PC-9 (cell line): ENCODE data around the gene PRIM1. TPM values are rescaled to one million over a fixed set of nuclear protein-coding genes. Genes with fewer than 3 reads are reported as not detected.

Experiments
- BruUV-seq: library from RNA; stranded (reverse); fragments of 400-500 nt; replicated peaks from 2 replicates; lab custom pipeline; 2021; lab: Mats Ljungman, UMichigan
- CTCF ChIA-PET: fragments of 300-600 bp; sonication (Branson Sonifier 250); formaldehyde crosslinking; loops from one replicate; lab custom pipeline; 2022; ENCODE audit warnings: antibody characterized with exemption; lab: Charles Lee
- POLR2A ChIA-PET: fragments of 300-600 bp; sonication (Branson Sonifier 250); formaldehyde crosslinking; loops from one replicate; lab custom pipeline; 2022; ENCODE audit warnings: antibody characterized with exemption; ENCODE audit not compliant: unreplicated experiment; lab: Charles Lee
- DNase-seq, 2 experiments: peaks; one replicate each; pipeline versions ENCODE4 v3.0.0 to v3.0.0-alpha.2; 2015 to 2022; ENCODE audit warnings: mixed read lengths in 1 of 2
- H2AFZ ChIP-seq: fragments of 200-600 bp; sonication (generic); 2 replicates; pipeline ENCODE4 v1.8.1; 2017; ENCODE audit warnings: antibody characterized with exemption
- H3F3A ChIP-seq: fragments of 200-600 bp; sonication (generic); 2 replicates; pipeline ENCODE4 v1.8.1; 2017; ENCODE audit warnings: antibody characterized with exemption, mild to moderate bottlenecking, low read depth; ENCODE audit not compliant: insufficient read depth
- H3K27ac ChIP-seq: fragments of 200-600 bp; sonication (generic); 2 replicates; pipeline ENCODE4 v1.6.1; 2016; ENCODE audit warnings: mixed run types
- H3K27me3 ChIP-seq: fragments of 200-600 bp; sonication (generic); 2 replicates; pipeline ENCODE4 v1.6.1; 2016; ENCODE audit warnings: low read depth, mixed run types; ENCODE audit not compliant: insufficient read depth
- H3K36me3 ChIP-seq: fragments of 200-600 bp; sonication (generic); 2 replicates; pipeline ENCODE4 v1.6.1; 2016; ENCODE audit warnings: low read depth, mixed run types
- H3K4me1 ChIP-seq: fragments of 200-600 bp; sonication (generic); replicated peaks from 2 replicates; pipeline ENCODE4 v1.6.1; 2016; ENCODE audit warnings: mixed run types; ENCODE audit not compliant: insufficient read depth
- H3K4me2 ChIP-seq: fragments of 200-600 bp; sonication (generic); 2 replicates; pipeline ENCODE4 v1.6.1; 2017; ENCODE audit warnings: mixed run types
- H3K4me3 ChIP-seq: fragments of 200-600 bp; sonication (generic); 2 replicates; pipeline ENCODE4 v1.6.1; 2016; ENCODE audit warnings: mixed run types
- H3K79me2 ChIP-seq: fragments of 200-600 bp; sonication (generic); 2 replicates; pipeline ENCODE4 v1.6.1; 2017; ENCODE audit warnings: low read depth, mixed run types
- H3K9me2 ChIP-seq: fragments of 200-600 bp; sonication (generic); 2 replicates; pipeline ENCODE4 v1.8.1; 2017; ENCODE audit warnings: mild to moderate bottlenecking; ENCODE audit not compliant: insufficient read depth
- H3K9me3 ChIP-seq: fragments of 200-600 bp; sonication (generic); 2 replicates; pipeline ENCODE4 v1.8.1; 2016; ENCODE audit warnings: low read depth; ENCODE audit not compliant: insufficient read depth
- H4K20me1 ChIP-seq: fragments of 200-600 bp; sonication (generic); 2 replicates; pipeline ENCODE4 v1.8.1; 2017; ENCODE audit not compliant: insufficient read depth
- EZH2 ChIP-seq: fragments of 200-600 bp; sonication (generic); IDR thresholded peaks from 2 replicates; pipeline ENCODE4 v1.8.0; 2017; ENCODE audit warnings: antibody characterized with exemption, low read depth
- intact Hi-C: fragments of 100-400 bp; cut with micrococcal nuclease; formaldehyde crosslinking; loops from one replicate; pipeline ENCODE4 v1.10.0; 2022; ENCODE audit not compliant: unreplicated experiment
- total RNA-seq: library from RNA; stranded (reverse); gene quantifications from 2 replicates; pipeline ENCODE4 v1.2.3, GENCODE V29; 2021
- TF ChIP-seq, protein P1 (sequence below): fragments of 200-600 bp; sonication (generic); conservative IDR thresholded peaks from 2 replicates; pipeline ENCODE4 v1.6.1; 2017; ENCODE audit warnings: mixed run types, antibody characterized with exemption, mild to moderate bottlenecking, moderate library complexity

PRIM1 gene
- total RNA-seq, 1 experiment from 2014 or later = 35.8 TPM

DNA sequence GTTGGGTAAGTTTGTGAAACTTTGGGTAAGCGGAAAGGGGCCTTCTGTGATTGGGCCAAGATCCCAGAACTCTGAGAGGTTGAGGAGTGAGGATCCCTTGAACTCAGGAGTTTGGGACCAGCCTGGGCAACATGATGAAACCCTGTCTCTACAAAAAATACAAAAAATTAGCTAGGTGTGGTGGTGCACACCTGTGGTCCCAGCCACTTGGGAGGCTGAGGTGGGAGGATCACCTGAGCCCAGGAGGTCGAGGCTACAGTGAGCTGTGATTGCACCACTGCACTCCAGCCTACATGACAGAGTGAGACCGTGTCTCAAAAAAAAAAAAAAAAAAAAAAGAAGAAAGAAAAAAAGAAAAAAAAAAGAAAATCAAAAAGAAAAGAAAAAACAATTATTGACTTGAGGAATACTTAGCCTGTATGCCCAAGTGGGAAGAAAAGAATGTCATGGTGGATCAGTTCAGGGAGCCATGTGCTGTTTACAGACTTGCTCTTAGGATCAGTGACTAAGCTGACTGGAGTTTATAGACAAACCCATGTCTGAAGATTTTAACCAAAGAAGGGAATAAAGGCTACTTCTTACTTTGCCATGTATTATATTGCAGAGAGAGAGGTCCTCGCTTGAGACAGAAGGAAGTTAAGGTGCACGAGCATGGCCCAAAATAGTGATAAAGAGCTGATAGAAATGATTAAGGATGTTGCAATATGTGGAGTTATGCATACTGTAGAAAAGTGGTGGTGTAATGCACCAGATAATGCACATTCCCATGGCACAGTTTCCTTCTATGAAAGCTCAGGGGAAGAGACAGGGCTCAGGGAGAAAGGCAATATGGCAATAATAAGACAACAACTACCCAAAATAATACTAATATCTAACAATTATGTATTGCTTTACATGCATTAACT, 11.9 kb upstream of the PRIM1 start:
- ChIA-PET POLR2A (no interaction called here), CTCF (interaction anchor here (0.6 kb wide), 1 partner anchor 643 kb away, joined by 10 read pairs; no protein-coding TSS in a partner anchor)
- Histone ChIP-seq H3K4me2 (no peak overlapping the region), H3K36me3 (no peaks in the 10 kb centered on the region), H3K27me3 (no peaks in the 10 kb centered on the region), H3K79me2 (no peaks in the 10 kb centered on the region), H3K27ac (no peak overlapping the region), H3K9me2 (no peaks in the 10 kb centered on the region), H2AFZ (no peak overlapping the region), H3K4me1 (no peaks in the 10 kb centered on the region), H3F3A (no peaks in the 10 kb centered on the region), H4K20me1 (no peaks in the 10 kb centered on the region), H3K4me3 (no peak overlapping the region), H3K9me3 (no peaks in the 10 kb centered on the region)
- no TSS peak for BruUV-seq
- DNase-seq = peak in 1 of 2 experiments; percentile 54
- intact Hi-C loops = no loop called here
- no peak for TF ChIP-seq EZH2
- TF ChIP-seq, protein P1, sequence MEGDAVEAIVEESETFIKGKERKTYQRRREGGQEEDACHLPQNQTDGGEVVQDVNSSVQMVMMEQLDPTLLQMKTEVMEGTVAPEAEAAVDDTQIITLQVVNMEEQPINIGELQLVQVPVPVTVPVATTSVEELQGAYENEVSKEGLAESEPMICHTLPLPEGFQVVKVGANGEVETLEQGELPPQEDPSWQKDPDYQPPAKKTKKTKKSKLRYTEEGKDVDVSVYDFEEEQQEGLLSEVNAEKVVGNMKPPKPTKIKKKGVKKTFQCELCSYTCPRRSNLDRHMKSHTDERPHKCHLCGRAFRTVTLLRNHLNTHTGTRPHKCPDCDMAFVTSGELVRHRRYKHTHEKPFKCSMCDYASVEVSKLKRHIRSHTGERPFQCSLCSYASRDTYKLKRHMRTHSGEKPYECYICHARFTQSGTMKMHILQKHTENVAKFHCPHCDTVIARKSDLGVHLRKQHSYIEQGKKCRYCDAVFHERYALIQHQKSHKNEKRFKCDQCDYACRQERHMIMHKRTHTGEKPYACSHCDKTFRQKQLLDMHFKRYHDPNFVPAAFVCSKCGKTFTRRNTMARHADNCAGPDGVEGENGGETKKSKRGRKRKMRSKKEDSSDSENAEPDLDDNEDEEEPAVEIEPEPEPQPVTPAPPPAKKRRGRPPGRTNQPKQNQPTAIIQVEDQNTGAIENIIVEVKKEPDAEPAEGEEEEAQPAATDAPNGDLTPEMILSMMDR = no peak

DNA sequence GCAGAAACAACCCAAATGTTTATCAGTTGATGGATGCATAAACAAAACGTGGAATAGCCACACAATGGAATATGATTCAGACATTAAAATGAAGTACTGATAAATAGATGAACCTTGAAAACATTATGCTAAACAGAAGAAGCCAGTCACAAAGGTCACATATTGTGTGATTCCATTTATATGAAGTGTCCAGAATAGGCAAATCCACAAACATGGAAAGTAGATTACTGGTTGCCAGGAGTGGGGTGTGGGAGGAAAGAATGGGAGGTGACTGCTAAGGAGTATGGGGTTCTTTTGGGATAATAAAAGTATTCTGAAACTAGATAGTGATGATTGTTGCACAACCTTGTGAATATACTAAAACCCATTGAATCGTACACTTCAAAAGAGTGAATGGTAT, 9.7 kb upstream of the PRIM1 start:
- H3K27me3 ChIP-seq = no peaks in the 10 kb centered on the region
- ChIA-PET POLR2A (no interaction called here), CTCF (interaction anchor here (0.7 kb wide), 1 partner anchor 248 kb away, joined by 8 read pairs; no protein-coding TSS in a partner anchor)
- H3K4me2 ChIP-seq = no peak overlapping the region
- DNase-seq = no peak
- H3K4me3 ChIP-seq = no peak overlapping the region
- H3K9me3 ChIP-seq = peaks cover 13% of the 10 kb centered on the region; the same call in 1 of the 2 replicates
- no peak overlapping the region for H3K27ac ChIP-seq
- H3F3A ChIP-seq = no peaks in the 10 kb centered on the region
- no TSS peak for BruUV-seq
- H3K9me2 ChIP-seq = no peaks in the 10 kb centered on the region
- no peaks in the 10 kb centered on the region for H3K36me3 ChIP-seq
- intact Hi-C loops = no loop called here
- H4K20me1 ChIP-seq = no peaks in the 10 kb centered on the region
- TF ChIP-seq, protein P1 = no peak
- TF ChIP-seq EZH2 = no peak
- no peaks in the 10 kb centered on the region for H3K79me2 ChIP-seq
- no peak overlapping the region for H2AFZ ChIP-seq
- no peaks in the 10 kb centered on the region for H3K4me1 ChIP-seq

DNA sequence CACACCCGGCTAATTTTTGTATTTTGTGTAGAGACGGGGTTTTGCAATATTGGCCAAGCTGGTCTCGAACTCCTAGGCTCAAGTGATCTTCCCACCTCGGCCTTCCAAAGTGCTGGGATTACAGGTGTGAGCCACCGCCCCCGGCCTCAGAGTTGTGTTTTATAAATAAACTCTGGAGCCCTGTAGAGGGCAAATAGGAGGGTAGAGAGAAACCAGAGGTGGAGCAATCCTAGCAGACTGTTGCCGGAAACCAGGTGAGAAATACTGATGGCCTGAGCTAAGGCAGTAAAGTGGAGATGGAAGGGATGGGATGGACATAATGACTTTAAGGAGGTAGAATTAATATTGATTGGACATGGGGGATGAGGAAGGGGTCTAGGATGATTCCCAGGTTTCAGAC, 8.3 kb upstream of the PRIM1 start:
- no peaks in the 10 kb centered on the region for H3K79me2 ChIP-seq
- no TSS peak for BruUV-seq
- no peak overlapping the region for H3K27ac ChIP-seq
- no peak overlapping the region for H3K4me3 ChIP-seq
- no peaks in the 10 kb centered on the region for H3F3A ChIP-seq
- intact Hi-C loops = no loop called here
- ChIA-PET CTCF (interaction anchor here (0.6 kb wide), 1 partner anchor 368 kb away, joined by 3 read pairs; no protein-coding TSS in a partner anchor), POLR2A (no interaction called here)
- H3K27me3 ChIP-seq = no peaks in the 10 kb centered on the region
- H3K9me2 ChIP-seq = no peaks in the 10 kb centered on the region
- H3K9me3 ChIP-seq = peaks cover 13% of the 10 kb centered on the region; the same call in 1 of the 2 replicates
- H4K20me1 ChIP-seq = no peaks in the 10 kb centered on the region
- H3K36me3 ChIP-seq = no peaks in the 10 kb centered on the region
- H3K4me2 ChIP-seq = no peak overlapping the region
- H3K4me1 ChIP-seq = no peaks in the 10 kb centered on the region
- no peak overlapping the region for H2AFZ ChIP-seq
- TF ChIP-seq EZH2 = no peak
- TF ChIP-seq, protein P1 = no peak
- no peak for DNase-seq
